GM20431 (cell line): ENCODE data around the gene CCL25.

Source experiments
- in situ Hi-C: fragments of 300-500 bp; cut with MseI, MboI; formaldehyde crosslinking; loops from one replicate; pipeline ENCODE4 v1.15.0; 2020; ENCODE audit warnings: low sequenced_read_pairs; ENCODE audit not compliant: unreplicated experiment

The CCL25 gene

DNA sequence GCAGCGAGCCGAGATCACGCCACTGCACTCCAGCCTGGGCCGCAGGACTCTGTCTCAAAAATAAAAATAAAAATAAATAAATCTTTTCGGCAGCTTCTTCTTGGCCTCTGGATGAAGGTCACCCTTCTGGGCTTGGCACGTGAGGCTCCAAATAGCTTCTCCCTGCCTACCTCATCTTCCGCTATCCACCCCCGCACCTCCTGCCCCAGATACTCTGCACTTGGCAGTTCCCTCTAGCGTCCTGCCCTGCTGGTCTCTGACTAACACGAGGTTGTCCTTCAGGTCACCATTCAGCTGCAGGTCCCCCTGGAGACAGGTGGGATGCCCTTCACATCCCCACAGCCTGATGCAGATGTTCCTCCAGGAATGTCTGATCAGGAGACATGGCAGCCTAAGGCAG is 8.5 kb upstream of the CCL25 start:
- in situ Hi-C loops = no loop called here

DNA sequence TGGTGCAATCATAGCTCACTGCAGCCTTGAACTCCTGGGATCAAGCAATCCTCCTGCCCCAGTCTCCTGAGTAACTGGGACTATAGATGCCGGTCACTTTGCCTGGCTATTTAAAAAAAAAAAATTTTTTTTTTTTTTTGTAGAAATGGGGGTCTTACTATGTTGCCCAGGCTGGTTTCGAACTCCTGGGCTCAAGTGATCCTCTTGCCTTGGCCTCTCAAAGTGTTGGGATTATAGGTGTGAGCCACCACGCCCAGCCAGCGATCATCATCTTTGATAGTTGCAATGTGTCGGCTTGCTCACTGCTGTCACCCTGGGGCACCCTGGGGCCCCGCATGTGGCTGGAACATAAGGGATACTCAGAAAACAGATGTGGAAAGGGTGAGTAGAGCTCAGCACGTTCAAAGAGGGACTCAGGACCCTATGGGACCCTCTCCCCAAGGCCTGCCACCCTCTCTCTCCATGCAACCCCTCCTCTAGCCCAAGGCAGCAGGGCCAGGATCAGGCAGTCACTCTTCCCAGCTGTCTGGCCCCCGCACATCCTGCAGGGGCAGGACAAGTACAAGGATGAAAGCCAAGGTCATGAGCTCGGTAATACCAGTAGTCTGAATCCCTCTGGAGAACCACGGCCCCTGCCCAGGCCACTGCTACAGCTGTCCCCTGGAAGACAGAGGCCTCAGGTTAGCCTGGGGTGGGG is 6.5 kb upstream of the CCL25 start:
- in situ Hi-C loops = no loop called here

DNA sequence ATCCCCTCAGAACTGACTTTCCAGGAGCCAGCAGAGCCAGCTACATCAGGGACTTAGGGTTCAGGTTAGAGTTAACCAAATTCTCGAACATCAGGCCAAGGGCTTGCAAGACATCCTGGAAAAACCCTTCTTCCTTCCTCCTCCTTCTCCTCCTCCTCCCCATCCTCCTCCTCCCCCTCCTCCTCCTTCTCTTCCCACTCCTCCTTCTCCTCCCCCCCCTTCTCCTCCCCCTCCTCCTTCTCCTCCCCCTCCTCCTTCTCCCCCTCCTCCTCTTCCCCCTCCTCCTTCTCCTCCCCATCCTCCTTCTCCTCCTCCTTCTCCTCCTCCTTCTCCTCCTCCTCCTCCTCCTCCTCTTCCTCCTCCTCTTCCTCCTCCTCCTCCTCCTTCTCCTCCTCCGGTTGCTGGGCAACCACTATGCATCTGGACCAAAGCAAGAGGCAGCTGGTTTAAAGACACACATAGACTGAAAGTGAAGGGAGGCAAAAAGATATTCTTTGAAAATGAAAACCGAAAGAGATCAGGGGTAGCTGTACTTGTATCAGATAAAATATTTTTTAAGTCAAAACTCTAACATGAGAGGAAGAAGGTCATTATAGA is 5.9 kb upstream of the CCL25 start:
- in situ Hi-C loops = no loop called here

DNA sequence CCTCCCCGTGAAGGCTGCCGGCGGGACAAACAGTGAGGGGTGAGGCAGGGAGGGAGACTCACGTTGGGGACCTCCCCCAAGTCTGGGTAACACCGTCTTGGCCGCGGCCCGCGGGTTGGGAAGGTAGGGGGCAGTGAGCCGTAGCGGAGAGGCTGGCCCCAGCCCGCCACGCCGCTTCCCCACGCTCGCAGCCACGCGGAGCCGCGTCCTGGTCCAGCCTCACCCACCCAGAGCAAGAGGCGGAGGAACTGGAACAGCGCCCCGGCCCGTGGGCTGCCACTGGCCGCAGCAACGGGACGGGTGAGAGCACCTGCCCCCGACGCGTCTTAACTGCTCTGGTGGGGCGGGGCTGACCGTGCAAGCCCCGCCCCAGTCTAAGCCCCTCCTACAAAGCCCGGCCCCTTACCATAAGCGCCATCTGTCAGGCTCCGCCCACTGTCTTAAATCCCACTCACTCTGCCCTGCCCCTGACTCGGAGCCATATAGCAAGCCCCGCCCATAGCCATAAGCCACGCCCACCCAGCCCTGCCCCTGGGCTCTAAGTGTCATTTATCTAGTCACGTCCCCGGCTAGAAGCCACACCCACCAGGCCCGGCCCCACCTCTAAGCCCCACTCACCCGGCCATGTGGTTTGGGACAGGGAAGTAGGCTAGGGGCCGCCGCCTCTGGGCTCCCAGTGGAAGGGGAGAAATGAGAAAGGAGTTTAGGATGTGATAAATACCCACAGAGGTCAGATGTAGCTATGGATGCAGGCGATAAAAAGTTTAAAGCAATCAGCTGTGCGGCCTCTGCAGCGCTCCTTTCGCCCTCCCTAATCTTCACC is 2.1 kb upstream of the CCL25 start:
- in situ Hi-C loops = no loop called here

DNA sequence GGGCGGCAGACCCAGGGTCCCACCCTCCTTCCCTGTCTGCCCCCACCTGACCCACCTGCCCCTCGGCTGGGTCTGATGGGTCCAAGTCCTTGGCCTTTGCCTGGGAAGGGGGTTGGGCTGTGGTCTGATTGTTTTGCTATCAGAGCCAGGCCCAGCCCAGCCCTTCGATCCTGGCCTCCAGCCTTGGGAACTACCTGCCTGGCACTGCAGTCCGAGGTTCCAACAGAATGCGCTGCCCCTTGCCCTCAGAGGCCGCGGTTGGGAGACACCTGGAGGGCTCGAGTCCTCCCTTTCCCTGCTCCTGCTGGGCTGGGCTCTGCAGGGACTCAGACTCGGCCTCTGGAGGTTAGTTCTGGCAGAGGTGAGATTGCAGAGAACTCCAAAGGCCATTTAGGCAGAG is 1.6 kb downstream of the CCL25 start:
- in situ Hi-C loops = no loop called here

DNA sequence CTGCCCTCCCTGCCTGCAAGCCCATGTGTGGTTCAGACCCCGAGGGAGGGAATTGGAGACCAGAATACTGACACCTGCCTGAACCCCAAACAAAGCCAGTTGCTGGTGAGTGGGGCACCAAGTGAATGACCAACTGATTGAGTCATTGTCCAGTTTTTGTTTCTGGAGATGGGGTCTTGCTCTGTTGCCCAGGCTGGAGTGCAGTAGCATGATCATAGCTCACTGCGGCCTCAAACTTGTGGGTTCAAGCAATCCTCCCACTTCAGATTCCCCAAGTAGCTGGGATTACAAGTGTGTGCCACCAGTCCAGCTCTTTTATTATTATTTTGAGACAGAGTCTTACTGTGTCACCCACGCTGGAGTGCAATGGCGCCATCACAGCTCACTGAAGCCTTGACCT is 4.0 kb downstream of the CCL25 start:
- in situ Hi-C loops = no loop called here

DNA sequence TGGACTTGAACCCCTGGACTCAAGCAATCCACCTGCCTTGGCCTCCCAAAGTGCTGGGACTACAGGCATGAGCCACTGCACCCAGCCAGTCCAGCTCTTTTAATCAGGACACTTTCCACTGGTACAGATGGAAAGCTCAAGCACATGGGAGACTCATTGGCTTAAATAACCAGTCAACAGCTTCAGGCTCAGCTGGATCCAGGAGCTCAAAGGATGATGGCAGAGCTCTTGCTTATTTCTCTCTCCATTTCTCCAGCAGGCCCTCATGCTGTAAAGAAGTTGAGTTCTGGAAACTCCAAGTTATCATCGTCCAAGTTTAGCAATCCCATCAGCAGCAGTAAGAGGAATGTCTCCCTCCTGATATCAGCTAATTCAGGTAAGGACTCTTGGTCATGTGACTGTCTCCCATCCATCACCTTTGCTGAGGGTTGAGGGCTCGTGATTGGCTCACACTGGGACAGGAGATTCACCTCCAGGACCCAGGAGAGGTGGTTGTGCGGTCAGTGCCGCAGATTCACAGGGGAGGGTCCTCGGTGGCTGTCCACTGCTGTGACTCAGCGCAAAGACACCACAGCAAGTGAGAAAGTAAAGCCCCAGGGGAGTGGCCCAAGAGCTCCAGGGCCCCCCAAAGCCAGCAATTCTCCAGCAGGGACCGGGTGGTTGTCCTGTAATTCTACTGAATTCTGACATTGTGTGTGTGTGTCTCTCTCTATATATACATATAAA is 5.1 kb downstream of the CCL25 start:
- in situ Hi-C loops = no loop called here

DNA sequence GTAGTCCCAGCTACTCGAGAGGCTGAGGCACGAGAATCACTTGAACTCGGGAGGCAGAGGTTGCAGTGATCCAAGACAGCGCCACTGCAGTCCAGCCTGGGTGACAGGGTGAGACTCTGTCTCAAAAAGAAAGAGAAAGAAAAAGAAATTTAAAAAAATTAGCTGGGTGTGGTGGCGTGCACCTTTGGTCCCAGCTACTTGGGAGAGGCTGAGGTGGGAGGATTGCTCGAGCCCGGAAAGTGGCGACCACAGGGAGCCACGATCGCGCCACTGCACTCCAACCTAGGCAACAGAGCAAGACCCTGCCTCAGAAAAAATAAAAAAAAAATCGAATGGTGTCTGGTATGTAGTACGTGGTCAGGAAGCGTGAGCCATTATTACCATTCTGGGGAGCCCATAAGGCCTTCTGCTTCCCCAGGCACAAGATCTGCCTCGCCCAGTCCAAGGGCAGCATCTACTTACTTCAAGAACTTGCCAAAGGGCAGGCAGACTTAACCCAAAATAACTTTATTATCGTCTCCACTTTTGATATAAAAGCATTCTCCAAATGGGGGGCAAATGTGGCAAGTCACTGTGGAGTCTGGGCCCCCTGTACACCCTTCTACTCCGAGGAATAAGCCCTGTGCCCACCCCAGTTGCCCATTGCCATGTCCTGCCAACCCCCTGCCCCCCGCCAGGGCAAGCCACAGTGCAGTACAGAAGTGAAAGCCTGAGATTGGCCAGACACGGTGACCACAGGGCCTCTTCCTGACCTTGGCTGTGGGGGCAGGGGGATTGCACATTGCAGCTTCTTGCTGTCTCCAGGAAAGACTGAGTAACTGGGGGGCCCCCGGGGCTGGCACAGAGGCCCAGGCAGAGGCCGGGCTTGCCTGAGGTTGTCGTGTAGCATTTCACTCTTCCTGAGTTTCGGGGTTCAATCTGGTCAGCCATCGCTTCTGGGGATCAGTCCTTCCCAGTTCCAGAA is 12.6 kb downstream of the CCL25 start:
- in situ Hi-C loops = no loop called here

DNA sequence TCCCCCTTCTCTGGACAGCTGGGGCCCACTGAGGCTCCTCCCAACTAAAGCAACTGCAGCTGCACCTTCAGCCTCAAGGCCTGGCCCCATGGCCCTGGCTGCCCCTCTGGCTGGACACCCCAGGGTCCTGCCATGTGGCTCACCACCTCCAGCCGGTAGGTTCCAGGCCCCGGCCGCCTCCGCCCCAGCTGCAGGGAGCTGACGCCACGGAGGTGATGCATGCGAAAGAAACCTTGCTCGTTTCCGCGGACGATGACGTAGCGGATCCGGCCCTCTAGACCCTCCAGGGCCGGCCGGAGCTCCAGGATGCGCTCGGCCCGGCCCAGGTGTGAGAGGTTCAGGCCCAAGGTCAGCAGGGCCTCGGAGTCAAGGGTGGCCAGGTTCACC is 13.3 kb downstream of the CCL25 start:
- in situ Hi-C loops = no loop called here

DNA sequence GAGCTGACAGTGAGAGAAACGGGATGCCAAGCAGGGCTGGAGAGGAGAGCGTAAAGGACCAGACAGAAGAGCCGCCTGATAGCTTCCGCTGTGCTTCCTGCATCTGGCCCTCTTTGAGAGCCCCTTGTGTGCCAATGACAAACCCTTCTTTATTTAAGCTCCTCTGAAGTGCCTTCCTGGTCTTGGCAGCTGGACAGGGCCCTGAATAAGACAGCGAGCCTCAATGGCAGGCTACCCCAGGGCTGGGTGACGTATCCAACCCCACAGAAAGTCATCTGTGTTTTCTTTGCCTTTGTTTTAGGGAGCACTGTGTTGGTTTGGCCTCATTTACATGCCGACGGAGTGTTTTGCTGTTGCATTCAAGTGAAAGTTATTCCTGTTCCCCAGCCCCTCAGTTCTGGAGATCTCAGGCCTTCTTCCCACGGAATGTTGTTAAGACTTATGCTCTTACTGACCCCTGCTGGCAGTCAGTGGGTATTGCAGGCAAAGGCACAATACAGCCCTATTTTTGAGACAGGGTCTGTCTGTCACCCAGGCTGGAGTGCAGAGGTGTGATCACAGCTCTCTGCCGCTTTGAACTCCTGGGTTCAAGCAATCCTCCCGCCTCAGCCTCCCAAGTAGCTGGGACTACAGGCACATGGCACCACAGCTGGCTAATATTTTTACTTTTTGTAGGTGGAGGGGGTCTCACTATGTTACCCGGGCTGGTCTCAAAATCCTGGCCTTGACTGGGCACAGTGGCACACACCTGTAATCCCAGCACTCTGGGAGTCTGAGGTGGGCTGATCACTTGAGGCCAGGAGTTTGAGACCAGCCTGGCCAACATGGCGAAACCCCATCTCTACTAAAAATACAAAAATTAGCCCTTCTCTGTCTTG is 16.8 kb downstream of the CCL25 start:
- in situ Hi-C loops = no loop called here

DNA sequence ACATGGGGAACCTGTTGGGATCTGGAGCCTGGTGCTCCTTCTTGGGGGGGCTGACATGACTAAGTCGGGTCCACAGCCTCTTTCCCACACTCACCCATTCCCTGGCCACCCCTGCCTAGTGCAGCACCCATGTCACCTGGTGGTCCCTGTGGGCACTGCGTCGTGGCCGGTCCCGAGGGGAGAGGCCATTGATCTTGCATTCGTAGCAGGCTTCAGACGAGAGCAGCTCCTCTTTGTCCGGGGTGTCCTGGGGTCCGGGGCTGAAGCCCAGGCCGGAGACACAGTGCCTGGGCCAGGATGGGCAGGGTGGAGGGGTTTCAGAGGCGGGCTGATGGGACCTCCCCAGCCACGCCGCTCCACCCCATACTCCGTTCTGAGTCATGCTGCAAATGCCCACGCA is 19.4 kb downstream of the CCL25 start:
- in situ Hi-C loops = no loop called here

DNA sequence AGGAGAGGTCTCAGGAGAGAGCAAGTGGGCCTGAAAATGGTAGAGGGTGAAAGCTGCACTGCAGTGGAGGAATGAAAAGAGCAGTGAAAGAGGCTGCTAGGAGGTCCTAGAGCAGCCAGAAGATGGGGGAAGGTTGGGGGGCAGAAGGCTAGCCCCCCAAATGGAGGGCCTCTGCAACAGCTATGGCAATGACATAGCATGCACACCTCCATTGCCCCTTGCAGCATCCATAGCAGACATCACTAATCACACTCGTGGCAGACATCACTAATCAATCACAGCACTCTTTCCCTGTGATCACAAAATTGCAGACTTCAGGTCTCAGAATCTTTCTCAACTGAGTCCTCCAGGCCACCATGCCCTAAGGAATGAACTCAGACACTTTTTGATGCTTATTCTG is 21.9 kb downstream of the CCL25 start:
- in situ Hi-C loops = no loop called here

DNA sequence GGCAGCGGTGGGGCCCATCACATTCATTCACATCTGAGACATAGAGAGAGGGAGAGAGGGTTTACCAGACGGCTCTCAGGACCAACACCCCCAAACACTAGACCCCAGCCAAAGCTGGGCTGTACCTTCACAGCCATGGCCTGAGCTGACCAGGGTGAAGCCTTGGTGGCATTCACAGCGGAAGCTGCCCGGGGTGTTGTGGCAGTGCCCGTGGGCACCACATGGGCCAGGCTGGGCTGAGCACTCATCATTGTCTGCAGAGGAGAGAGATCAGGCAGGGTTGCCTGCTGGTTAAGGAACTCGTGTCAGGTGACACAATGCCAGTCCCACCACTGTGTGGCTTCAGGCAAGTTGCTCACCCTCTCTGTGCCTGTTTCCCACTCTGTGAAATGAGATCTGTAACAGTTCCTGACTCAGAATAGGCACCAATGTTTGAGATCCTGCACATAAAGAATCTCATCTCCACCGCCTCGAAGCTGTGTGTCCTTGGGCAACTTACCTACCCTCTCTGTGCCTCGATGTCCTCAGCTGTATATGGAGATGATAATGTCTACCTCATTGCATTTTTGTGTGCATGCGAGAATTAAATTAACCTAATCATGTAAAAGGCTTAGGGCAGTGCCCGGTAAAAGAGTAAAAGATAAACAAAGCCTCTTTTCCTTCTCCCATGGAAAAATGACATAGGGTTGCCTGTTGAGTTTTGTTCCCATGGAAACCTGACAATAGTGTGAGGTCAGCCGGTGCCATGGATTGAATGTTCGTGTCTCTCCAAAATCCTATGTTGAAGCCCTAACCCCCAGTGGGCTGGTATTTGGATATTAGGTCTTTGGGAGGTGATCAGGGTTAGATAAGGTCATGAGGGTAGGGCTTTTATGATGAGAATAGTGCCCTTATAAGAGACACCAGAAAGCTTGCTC is 22.9 kb downstream of the CCL25 start:
- in situ Hi-C loops = no loop called here

DNA sequence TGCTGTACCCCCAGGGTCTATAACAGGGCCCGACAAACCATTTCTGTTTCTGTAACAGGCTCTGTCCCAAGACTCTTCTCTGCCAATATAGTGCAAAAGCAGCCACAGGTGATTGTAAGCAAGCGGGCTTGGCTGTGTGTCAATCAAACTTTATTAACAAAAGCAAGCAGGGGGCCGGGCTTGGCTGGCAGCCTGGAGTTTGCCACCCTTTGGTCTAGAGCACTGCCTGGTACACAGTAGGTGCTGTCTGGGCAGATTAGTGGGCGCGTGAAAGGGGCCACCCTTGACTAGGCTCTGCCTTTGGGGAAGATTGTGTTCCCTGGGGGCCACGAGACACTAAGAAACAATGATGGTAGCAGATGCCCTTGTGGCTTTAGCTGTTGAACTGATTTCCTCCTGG is 27.4 kb downstream of the CCL25 start:
- in situ Hi-C loops = no loop called here

DNA sequence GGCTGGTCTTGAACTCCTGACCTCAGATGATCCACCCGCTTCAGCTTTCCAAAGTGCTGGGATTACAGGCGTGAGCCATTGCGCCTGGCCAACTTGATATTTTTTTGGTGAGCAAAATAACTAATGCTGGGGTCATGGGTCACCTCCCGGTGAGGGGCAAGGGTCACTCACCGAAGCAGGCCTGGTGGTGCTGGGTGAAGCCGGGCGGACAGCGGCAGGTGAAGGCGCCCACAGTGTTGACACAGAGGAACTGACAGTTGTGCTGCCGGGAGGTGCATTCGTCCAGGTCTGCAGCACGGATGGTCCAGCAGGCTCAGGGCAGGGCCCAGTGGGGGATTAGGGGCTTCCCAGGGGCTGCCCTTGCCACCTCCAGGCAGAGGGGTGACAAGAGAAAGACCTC is 28.3 kb downstream of the CCL25 start:
- in situ Hi-C loops = no loop called here

DNA sequence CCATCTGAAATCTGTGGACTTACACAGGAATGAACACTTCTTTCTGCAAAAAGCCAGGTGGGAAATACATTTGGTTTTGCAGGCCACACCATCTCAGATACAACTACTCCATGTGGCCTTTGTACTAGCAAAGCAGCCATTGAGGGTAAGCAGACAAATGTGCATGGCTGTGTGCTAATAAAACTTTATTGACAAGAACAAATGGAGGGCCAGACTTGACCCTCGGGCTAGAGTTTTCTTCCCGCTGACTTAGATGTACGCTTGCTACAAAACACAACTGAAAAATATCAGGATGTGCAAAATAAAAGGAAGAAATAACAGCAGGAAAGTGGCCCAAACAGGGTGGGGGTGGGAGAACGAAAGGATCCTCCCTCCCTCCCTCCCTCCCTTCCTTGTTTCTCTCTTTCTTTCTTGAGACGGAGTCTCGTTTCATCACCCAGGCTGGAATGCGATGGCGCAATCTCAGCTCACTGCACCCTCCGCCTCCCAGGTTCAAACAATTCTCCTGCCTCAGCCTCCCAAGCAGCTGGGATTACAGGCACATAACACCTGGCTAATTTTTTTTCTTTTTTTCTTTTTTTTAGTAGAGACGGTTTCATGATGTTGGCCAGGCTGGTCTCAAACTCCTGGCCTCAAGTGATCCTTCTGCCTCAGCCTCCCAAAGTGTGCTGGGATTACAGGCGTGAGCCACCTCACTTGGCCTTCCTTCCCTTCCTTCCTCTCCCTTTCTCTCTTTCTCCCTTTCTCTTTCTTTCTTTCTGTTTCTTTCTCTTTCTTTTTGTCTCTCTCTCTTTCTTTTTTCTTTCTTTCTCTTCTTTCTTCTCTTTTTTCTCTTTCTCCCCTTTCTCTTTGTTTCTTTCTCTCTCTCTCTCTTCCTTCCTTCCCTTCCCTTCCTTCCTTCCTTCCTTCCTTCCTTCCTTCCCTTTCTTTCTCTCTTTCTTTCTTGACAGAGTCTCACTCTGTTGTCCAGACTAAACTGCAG is 29.3 kb downstream of the CCL25 start:
- in situ Hi-C loops = no loop called here

DNA sequence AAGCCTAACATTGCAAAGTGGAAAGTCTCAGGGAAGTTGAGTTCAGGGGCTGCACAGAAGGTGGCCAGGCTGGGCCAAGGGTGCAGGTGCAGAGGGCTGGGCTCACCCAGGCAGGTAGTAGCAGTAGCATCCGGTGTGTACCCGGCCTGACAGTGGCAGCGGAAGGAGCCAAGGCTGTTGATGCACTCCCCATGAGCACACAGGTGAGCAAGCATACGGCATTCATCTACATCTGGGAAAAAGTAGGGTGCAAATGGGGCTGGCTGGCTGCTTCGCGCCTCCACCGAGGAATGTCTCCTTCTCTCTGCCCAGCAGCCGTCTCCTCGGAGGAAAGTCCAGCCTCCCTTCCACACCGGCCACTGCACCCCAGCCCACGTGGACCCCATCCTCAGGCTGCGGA is 30.6 kb downstream of the CCL25 start:
- in situ Hi-C loops = no loop called here
